ENCODE results near the gene PPP1R18. TPM values are rescaled to one million over a fixed set of nuclear protein-coding genes. Genes with fewer than 3 reads are reported as not detected.
A peak's percentile ranks its signal among the peaks of the same experiment; 100 is the strongest.

Gene PPP1R18
- total and polyA plus RNA-seq, 9 of the 15 experiments (the other 6 are each of a cell fraction or from before 2014, with no cell fraction given) = 12.0 to 99.2 (median 42.6) TPM

GRCh38 chr6:30682143-30683117 is 4.0 kb downstream of the PPP1R18 start (continued):
- peak; percentile 38; the same call in 1 of the 2 replicates for TF ChIP-seq E2F5 (CRISPR knock-in tag; IDR thresholded peaks at IDR 0.05)
- peak; percentile 86 for TF ChIP-seq ZBTB7A (IDR thresholded peaks at IDR 0.05; ENCODE audit: borderline replicate concordance, control insufficient read depth, low read depth, low read length)
- no peak for TF ChIP-seq POLR2H (tag; IDR thresholded peaks at IDR 0.05; ENCODE audit: low read depth)
- no peak for TF ChIP-seq SAP30 (IDR thresholded peaks at IDR 0.05; ENCODE audit: borderline replicate concordance, insufficient read depth, low read depth, low read length, poor library complexity, severe bottlenecking)
- TF ChIP-seq CGGBP1 (CRISPR knock-in tag; IDR thresholded peaks at IDR 0.05) = no peak
- TF ChIP-seq CREB3 (tag; conservative IDR thresholded peaks at IDR 0.05; ENCODE audit: low read depth) = no peak
- no peak for TF ChIP-seq HLTF (IDR thresholded peaks at IDR 0.05)
- TF ChIP-seq KHSRP (IDR thresholded peaks at IDR 0.05) = no peak
- no peak for TF ChIP-seq ZNF121 (CRISPR knock-in tag; conservative IDR thresholded peaks at IDR 0.05)
- TF ChIP-seq MYNN (IDR thresholded peaks at IDR 0.05) = 0 out of 2 replicates have a peak, but pooled peaks have one; percentile 22
- TF ChIP-seq MYNN (CRISPR knock-in tag; IDR thresholded peaks at IDR 0.05) = no peak
- no peak for TF ChIP-seq ZNF175 (CRISPR knock-in tag; IDR thresholded peaks at IDR 0.05; ENCODE audit: low read depth)
- peak; percentile 31; the same call in 1 of the 2 replicates for TF ChIP-seq ZNF263 (CRISPR knock-in tag; IDR thresholded peaks at IDR 0.05; ENCODE audit: borderline replicate concordance)
- no peak for TF ChIP-seq ZNF41 (CRISPR knock-in tag; conservative IDR thresholded peaks at IDR 0.05)
- no peak for TF ChIP-seq ZNF217 (CRISPR knock-in tag; IDR thresholded peaks at IDR 0.05)
- TF ChIP-seq U2AF1 (optimal IDR thresholded peaks at IDR 0.05; ENCODE audit: low read depth, low read length) = no peak
- no peak for TF ChIP-seq HNRNPL (IDR thresholded peaks at IDR 0.05; ENCODE audit: low read depth, low read length)
- TF ChIP-seq RBFOX2 (IDR thresholded peaks at IDR 0.05; ENCODE audit: low read depth, low read length) = peak; percentile 91
- TF ChIP-seq ZNF639 (CRISPR knock-in tag; conservative IDR thresholded peaks at IDR 0.05 in 1 of 2, IDR thresholded peaks at IDR 0.05 in 1 of 2) = no peak
- TF ChIP-seq HBP1 (CRISPR knock-in tag; IDR thresholded peaks at IDR 0.05) = peak; percentile 6; the same call in 1 of the 2 replicates
- TF ChIP-seq HNRNPLL (IDR thresholded peaks at IDR 0.05; ENCODE audit: low read depth, low read length, poor library complexity, severe bottlenecking) = peak; percentile 38
